ENCODE results near the gene CACNA2D2.

DNA sequence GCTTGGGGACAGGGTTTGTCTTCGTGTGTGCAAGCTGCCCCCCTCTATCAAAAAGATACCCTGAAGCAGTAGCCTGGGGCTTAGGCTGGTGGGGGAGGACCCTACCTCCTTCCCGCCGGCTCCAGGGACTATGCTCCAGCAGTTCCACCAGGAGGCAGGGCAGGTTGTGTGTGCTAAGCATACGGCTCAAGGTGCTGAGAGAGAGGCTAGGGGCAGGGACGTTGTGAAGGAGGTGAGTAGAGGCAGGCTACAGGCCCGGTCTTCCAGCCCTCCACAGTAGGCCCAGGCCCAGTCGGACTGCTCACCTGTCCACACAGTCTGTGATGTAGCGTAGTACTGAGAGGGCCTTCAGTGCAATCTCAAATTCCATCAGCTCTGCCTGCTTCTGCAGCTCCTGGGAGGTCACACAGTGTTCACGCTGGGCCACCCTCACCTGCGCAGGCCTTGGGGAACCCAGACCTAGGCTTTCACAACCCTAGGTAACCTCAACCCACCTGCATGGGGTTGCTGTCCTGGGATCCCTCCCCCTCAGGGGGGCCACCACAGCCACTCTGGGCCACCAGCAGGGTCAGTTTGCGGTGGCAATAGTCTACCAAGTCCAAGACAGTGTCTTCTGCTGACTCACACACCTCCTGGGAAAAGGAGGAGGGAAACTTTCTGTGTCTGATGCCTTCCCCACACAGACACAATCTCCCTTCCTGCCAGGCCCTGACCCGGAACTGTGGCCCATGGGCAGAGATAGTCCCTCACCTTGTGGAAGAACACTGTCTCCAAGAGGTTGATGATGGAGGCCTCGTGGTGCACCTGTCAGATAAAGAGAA, 160.4 kb downstream of the CACNA2D2 start:
- TF ChIP-seq RAD21 (IDR thresholded peaks at IDR 0.05; ENCODE audit: low read length) (no peak), EP300 (IDR thresholded peaks at IDR 0.05; ENCODE audit: borderline replicate concordance in 1 of 2, low read depth in 1 of 2, low read length in 1 of 2) (no peak), MAX (IDR thresholded peaks at IDR 0.05; ENCODE audit: low read depth) (no peak)

Measured in SK-N-SH (cell line).